Liver (tissue), 3 donors: ENCODE data around the gene SKAP2.

Experiments used
- FOXA1 ChIP-seq: IDR thresholded peaks from 2 replicates; pipeline ENCODE4 v1.6.1; 2016; ENCODE audit warnings: antibody characterized with exemption
- JUND ChIP-seq, 2 donors: IDR thresholded peaks; 2 replicates each; pipeline ENCODE4 v1.6.1; 2016; ENCODE audit warnings: antibody characterized with exemption in 2 of 2
- YY1 ChIP-seq: IDR thresholded peaks from 2 replicates; pipeline ENCODE4 v1.6.1; 2016; ENCODE audit warnings: antibody characterized with exemption, mild to moderate bottlenecking
- TF ChIP-seq, protein P1 (sequence below): IDR thresholded peaks from 2 replicates; pipeline ENCODE4 v1.6.1; 2016; ENCODE audit warnings: antibody characterized with exemption
- TF ChIP-seq, protein P2 (sequence below): fragments of 150-350 bp; IDR thresholded peaks from 2 replicates; pipeline ENCODE4 v1.5.1; 2017; ENCODE audit warnings: improper control_type of control experiment, low read depth, low read length; ENCODE audit not compliant: missing input control
- donor health status: healthy.
- donor health status: healthy.

DNA sequence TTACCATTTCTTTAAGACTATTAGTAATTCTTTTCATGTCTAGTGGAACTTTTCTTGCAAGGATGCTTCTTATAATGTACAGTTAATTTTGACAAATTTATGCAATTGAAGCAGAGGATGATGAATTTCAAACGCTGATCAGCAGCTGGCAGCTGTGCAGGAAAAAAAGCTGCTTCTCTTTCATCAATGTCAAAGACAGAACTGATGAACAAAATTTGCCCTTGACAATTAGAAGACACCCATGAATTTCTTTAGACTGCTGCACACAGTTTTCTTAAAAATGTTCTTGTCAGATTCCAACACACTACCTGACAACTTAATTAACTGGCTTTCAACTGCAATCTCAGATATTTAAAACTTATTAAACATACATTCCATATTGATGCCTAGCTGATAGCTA, 138.3 kb downstream of the SKAP2 start:
- TF ChIP-seq, protein P1, sequence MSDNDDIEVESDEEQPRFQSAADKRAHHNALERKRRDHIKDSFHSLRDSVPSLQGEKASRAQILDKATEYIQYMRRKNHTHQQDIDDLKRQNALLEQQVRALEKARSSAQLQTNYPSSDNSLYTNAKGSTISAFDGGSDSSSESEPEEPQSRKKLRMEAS: no peak
- TF ChIP-seq, protein P2, sequence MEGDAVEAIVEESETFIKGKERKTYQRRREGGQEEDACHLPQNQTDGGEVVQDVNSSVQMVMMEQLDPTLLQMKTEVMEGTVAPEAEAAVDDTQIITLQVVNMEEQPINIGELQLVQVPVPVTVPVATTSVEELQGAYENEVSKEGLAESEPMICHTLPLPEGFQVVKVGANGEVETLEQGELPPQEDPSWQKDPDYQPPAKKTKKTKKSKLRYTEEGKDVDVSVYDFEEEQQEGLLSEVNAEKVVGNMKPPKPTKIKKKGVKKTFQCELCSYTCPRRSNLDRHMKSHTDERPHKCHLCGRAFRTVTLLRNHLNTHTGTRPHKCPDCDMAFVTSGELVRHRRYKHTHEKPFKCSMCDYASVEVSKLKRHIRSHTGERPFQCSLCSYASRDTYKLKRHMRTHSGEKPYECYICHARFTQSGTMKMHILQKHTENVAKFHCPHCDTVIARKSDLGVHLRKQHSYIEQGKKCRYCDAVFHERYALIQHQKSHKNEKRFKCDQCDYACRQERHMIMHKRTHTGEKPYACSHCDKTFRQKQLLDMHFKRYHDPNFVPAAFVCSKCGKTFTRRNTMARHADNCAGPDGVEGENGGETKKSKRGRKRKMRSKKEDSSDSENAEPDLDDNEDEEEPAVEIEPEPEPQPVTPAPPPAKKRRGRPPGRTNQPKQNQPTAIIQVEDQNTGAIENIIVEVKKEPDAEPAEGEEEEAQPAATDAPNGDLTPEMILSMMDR: no peak
- TF ChIP-seq YY1: no peak
- TF ChIP-seq JUND (IDR thresholded peaks at IDR 0.05): no peak
- TF ChIP-seq FOXA1: no peak
